T-helper 2 cell treated with Interferon-gamma antibody and Interleukin-4, amounts not matched to agents 100 ng/mL and 5 ng/mL, for 36 hours (primary cell): ENCODE measurements around the gene GTSE1. TPM values are rescaled to one million over a fixed set of nuclear protein-coding genes. Genes with fewer than 3 reads are reported as not detected.

Experiments used
- intact Hi-C: fragments of 100-400 bp; cut with micrococcal nuclease; formaldehyde crosslinking; loops from one replicate; pipeline ENCODE4 v1.15.1; 2023
- total RNA-seq: library from RNA; stranded (reverse); gene quantifications from 2 replicates; pipeline ENCODE4 v1.2.3, GENCODE V29; 2022

Gene GTSE1
- total RNA-seq, 1 donor from 2014 or later: 74.4 TPM

DNA sequence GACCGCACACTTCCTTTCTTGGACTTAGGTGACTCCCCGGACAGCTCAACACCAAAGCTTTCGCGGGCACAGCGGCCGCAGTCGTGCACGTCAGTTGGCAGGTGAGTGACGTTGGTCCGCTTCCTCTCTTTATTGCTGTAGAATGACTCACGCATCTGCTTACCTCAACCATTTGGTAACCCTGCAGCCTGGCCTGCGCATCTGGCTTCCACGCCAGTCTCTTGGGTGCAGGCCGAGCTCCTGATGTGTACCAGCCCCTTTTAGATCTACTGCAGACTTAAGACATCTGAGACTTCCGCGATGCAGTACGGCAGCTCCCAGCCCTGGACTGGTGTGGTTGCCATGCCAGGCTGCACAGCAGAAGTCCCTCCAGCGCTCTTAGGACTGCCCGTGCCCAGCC, 26.5 kb downstream of the GTSE1 start:
- intact Hi-C loops: no loop called here

DNA sequence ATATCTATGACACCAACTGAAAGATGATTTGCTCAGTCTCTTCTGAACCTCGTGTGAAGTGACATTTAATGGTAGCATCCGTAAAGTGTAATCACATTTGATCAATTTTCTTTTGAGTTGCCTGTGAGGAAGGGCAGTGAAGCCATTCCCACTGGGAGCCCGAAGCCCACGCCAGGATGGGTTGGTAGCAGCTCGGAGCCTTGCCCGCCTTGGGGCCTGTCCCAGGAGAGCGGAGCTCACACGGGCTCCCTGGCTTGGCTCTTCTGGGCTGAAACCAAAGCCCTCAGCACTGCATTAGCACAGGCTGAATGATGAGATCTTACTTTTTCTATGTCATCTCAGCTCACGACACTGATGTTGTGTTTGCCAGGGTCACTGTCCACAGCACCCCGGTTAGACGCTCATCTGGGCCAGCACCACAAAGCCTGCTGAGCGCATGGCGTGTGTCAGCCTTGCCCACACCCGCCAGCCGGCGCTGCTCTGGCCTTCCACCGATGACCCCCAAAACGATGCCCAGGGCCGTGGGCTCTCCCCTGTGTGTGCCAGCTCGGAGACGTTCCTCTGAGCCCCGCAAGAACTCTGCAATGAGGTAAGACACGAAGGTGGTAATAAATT, 29.5 kb downstream of the GTSE1 start:
- intact Hi-C loops: no loop called here

DNA sequence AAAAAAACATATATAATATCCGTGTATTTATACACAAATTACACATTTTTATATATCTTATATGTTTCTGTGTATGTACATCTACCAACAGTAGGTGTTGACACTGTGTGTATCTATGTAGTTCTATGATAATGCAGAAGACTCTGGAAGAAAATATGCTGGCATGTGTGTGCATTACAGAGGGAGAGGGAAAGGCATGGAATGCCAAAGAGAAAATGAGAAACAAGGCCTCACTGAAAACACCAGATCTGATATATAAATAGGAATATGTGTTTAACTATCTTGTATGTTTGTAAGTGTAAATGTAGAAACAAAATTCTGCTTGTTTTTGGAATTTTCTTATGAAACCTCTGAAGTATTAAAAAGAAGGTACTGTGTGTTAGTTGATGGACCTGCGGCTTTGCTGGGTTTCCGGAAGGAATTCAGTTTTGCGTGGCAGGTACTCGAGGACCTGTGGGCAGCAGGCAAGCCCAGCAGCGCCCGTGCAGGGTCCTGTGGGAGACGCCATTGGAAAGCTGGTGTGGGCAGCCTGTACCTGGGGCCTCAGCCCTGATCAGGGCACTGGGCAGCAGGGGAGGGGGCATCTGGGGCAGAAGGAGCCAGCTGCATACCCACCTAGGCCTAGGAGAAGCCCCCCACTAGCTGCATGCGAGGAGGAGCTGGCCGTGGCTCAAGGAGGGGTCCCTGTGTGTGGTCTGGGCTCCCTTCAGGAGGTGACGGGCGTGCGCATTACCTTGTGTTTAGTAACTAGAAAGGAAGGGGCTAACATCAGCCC, 31.2 kb downstream of the GTSE1 start:
- intact Hi-C loops: no loop called here

DNA sequence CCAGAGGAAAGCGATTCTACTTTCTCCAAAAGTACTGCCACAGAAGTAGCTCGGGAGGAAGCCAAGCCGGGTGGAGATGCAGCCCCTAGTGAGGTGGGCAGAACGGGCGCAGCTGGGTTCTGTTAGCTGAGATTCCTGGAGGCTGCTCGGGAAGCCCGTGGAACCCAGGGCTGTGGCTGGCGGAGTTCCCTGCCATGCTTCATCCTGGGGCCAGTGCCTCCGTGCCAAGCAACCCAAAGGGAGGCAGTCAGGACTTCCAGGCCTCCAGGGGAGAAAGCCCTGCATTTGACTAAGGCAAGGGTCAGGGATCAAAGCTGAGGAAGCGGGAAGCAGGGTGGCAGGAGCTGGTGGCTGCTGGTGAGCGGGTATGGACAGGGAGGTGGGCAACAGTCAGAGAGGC, 32.1 kb downstream of the GTSE1 start:
- intact Hi-C loops: no loop called here

DNA sequence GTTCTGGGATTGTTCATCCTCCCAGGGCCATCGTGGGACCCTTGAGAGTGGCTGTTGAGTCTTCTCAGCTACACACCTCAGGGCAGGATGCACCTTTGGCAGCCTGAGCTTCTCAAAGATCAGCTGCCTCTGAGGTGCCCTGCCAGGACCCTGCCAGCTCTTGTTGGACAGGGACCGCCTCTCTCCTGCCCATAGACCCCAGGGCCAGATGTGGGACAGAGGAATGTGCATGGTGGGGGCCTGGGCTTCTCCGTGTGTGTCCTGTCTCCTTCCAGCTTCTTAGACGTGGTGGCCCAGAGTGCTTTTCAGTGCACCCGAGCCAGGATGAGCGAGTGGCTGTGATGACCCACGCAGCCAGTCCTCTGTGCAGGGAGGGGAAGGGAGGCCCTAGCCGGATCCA, 32.9 kb downstream of the GTSE1 start:
- intact Hi-C loops: no loop called here

DNA sequence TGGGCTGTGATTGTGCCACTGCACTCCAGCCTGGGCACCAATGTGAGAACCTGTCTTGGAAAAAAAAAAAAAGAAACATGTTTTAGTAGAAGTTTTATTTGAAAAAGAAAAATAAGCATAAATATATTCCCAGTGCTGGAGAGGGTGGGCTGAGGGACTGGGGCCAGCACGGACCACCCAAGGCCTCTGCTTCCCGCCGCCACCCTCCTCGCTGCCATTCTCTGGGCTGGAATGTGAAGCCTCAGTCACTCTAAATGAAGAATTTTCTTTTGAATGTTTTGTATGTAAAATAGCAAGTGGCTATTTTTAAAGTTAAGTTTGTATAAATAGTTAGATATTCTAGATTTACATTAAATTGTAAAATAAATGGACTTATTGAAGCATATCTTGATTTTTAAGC, 33.8 kb downstream of the GTSE1 start:
- intact Hi-C loops: no loop called here

DNA sequence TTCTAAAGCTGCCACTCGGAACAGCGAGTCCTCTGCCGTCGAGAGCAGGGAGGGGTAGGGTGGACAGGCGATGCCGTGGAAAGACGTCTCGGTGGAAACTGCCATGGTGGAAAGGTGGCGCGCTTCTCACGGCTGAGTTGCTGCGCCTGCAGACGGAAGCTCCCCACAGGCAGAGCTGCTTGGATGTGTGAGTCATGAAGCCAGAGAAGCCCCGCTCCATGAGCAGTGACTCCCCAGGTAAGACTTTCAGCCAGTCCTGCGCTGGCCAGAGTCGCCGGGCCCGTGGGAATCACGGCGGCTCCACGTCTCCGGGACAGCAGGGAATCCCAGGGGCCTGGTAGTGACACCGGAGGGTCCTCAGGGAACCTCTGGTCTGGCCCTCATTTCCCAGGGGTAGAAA, 34.8 kb downstream of the GTSE1 start:
- intact Hi-C loops: no loop called here

DNA sequence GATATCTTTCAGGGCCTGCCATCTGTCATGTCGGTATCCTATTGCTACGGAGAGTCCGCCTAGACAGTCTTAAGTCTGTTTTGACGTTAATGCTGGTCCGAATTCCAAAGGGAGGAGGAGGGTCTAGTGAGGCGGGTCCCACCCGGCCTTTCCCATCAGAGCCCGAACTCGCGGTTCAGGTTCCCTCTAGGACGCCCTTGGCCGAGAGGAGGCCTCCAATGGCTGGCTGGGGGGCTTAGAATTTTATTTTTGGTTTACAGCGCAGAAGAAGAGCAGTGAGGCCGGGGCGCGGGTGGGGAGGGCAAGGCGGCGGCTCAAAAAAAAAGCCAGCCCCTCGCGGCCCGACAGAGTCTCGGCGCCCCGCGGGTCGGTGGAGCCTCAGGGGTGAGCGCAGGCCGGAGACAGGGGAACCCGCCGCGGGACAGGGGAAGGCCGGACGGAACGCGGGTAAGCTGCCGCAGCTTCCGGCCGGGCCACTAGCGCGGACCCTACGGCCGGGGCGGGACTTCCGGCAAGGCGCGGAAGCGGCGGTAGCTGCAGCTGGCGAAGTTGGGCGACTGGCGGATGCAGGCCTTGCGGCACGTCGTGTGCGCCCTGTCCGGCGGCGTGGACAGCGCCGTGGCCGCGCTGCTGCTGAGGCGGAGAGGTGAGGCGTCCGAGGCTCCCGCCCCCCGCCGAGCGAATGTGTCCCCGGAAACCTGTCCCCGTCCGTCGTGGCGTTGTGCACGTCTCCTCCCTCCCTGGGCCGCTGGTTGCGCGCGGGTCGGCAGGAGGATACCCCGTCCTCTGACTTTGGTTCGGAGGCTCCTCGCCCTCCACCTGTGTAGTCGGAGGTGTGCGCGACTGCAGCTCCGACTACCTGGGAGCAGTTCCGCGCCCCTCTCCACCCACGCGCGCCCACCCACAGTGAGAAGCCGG, 38.8 kb downstream of the GTSE1 start, which contains the start of gene TRMU:
TRMU (plus strand) TSS at position 514 of the 918 bp plus-strand sequence; CDS start at position 565, 51 bp downstream.
- intact Hi-C loops: loop anchor here (1.0 kb wide), 1 partner anchor 39 kb away; the partner anchor contains the start of gene GTSE1

DNA sequence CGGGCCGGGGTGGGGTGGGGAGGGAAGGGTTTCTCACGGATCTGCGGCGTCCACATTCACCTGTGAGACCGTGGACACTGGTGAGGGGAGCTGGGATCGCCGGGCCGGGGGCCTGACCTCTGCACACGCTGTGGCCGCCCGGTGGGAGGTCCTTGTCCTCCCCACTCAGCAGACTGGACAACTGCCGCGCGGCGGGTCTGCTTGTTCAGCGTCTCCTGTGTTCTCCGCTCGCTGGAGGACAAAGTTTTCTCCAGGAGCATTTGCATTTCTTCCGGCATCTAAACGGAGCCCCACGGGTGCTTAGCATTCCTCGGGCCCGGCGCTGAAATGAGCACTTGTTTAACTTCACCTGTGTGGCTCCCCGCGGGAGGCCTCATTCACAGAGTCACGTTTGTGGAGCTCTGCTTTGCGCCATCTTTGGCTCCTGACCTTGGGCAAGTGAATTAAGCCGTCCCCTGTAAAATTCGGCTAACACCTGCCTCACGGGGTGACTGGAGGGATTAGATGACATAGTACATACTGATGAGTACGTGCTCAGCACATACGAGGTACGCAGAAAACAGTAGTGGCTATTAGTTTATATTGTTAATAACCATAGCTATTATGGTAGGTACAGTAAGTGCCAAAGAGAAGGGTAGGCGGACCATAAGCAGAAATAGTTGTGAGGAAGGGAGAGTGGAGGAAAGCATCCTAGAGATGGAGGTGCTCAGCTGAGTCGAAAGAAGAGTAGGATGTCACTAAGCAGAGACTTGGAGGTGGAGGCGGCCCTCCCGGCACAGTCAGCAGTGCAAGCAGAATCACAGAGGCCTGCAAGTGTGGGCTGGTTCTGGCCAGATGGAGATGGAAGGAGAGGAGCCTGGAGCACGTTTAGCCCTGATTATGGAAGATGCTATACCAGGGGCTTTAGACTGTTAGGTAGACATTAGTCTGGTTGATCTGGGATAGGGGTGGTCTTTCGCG, 39.7 kb downstream of the GTSE1 start:
- intact Hi-C loops: no loop called here

DNA sequence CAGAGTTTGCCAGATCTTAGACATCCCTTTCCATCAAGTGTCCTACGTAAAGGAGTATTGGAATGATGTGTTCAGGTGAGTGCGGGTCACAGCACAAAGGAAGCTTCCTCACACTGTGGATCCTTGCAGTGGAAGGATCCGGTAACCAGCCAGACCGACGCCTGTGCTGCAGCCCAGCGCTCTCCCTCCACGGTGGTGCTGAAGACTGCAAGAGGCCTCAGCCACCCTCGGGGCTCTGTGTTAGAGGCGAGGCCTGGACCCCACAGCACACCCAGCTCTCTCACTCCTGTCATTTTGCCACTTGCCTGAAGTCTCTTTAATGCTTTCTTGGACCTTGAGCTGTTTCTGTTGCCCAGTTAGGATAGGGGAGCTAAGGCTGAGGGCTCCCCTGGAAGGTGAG, 41.2 kb downstream of the GTSE1 start:
- intact Hi-C loops: no loop called here

DNA sequence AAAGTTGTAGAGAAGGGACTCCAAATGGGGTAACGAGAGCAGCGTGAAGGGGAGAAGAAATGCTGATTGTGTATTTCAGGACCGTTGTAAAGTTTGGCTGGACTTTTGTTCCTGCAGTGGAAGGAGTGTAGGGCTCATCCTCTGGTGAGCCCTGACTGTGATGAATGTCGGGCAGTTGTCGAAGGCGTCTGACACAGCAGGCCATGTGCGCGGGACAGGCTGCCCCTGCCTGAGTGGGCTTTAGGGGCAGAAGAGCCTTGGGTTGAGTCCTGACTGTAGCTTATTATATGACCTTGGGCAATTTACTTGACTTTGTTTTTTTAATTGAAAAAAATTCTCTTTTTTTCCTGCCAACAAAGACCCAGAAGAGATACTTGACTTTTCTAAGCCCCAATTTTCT, 42.0 kb downstream of the GTSE1 start:
- intact Hi-C loops: no loop called here

DNA sequence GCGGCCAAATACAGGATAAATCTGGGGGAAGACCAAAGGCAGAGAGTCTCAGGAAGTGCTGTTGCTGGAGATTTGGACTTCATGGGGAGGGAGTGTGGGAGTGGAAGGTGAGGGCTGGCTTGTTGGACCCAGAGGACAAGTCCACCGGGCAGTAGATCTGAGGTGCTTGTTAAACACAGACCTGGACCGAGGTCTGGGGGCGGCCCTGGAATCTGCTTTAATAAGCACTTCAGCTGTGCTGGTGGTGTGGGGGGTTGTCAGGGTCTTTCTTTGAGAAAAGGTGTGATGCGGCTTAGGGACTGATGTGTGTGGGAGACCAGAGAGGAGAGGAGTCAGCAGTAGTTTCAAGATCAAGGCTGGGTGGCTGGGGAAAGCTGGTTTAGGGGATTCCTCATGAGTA, 43.3 kb downstream of the GTSE1 start:
- intact Hi-C loops: no loop called here

DNA sequence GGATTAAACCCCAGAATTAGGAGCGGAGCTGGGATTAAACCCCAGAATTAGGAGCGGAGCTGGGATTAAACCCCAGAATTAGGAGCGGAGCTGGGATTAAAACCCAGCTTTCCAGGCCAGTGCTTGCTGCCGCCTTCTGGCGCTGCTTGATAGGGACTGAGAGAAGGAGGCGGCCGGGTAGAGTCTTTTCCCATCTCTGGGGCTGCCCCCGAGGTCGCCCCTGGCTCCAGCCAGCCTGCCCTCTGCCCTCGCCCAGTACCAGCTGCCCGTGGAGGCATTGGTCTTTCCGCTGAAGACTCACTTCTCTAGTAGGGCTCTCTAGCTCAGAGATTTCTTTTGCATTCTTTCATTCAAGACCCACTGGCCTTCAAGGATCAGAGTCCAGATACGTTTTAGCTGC, 44.0 kb downstream of the GTSE1 start:
- intact Hi-C loops: no loop called here

DNA sequence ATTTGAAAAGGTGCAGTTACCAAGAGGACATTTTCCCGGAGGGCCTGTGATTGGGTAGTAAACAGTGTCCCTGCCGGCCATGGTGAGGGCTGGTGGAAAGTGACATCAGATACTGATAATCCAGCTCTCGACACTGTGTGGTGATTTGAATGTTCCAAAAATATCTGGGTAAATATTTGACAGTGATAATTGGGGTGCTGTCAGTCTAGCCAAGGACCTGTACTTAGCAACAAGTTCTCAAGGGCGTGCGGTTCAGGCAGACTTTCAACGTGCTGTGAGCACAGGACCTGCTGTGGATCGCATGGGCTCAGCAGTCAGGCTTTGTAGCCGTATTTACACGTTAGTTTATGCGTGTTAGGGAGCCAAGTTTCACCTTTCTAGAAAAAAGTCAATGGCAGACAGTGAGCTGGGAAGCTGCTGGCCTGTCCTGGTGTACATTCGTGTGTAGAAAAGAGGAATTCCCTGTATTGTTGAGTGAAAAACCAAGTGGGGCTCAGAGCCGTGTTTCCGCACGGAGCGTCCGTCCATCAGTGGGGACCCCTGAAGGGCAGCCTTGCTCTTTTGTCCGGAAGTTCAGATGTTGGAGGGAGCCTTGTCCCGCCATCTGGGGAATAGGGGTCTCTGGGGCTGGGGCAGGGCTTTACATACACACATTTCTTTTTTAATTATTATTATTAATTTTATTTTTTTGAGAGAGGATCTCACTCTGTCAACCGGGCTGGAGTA, 50.2 kb downstream of the GTSE1 start:
- intact Hi-C loops: no loop called here

DNA sequence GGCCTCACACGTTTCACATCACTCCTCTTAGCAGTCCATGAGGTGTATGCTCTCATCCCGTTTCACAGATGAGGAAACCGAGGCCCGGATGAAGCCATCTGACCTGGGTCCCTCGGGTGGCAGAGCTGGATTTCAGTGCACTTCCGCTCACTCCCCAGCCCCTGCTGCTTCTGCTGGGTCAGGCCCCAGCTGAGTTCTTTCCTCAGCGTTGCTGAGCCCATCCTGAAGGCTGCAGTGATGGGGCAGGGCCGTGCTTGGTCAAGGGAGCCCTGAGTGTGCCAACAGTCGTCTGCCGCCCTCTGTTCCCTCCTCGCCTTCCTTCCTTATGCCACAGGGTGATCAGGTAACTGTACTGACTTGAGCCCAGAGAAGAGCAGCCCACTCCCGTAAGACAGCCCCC, 51.0 kb downstream of the GTSE1 start:
- intact Hi-C loops: no loop called here

DNA sequence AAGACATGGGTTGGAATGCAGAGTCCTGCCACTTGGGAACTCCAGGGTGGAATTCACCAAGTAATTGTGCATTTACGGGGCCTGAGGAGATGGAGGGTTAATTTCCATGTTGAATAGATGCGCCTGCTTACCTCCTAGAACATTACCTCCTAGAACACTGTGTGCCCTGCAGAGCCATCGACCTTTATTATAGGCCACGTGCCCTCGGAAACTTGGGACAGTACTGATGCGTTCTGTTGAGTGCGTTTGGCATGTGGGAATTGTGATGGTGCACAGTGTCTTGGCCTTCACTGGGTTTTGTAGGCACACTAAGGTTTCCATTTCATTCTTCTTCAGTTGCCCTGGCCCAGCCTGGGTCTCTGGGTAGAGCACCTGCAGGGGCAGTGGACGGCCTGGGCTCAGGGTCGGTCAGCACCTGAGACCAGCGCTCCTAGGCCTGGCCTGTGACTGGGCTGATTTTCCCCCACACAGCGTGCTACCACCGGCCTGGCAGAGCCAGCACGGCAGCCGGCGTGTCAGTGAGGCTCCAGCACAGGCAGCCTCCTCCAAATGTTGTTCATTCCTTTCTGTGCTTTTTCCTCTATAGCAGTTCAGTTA, 51.5 kb downstream of the GTSE1 start:
- intact Hi-C loops: no loop called here

DNA sequence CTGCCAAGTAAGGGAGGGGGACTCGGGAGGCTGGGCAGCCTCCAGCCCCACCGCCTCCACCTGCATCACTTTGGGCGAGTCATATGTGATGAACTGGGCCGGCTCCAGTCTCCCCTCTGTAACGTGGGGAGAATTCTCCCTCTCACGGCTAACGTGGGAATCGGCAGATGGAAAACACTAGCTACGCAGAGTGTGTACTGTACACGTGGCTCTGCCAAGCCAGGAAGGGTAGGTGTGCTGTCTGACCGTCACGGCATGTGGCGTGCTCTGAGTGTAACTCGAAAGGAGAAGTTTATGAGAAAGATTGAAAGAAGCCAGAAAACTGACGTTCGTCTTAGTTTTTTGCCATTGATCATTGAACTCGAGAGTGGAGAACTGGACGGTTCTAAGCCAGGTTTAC, 52.6 kb downstream of the GTSE1 start:
- intact Hi-C loops: no loop called here

DNA sequence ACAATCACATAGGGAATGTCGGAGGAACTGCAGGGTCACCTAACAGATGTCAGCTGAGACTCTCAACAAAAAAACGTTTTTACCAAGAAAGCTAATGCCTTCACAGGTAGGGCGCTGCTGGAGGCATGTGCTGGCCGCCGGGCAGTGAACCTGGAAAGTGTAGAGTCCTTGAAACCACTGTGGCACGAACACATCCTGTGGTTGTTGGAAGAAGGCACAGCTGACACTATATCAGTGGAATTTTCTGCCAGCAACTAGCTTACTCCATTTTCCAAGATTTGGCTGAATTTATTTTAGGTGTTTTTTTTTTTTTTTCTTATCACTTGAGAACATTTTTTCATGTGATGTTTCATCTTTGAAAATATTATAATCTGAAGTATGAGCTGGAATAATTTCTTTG, 53.0 kb downstream of the GTSE1 start:
- intact Hi-C loops: no loop called here

DNA sequence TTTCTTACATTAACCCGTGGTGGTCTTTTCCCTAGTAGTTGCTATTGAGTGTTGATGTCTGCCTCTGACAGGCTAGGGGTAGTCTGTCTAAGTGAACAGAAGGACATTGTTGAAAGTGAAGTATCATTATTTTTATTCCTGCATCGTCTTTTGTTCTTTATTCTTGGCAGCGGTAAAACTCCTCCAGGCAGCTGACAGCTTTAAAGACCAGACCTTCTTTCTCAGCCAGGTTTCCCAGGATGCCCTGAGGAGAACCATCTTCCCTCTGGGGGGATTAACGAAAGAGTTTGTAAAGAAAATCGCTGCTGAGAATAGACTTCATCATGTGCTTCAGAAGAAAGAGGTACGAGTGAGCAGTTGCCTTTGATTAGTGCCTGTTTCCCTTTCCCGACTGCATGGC, 53.5 kb downstream of the GTSE1 start:
- intact Hi-C loops: no loop called here

DNA sequence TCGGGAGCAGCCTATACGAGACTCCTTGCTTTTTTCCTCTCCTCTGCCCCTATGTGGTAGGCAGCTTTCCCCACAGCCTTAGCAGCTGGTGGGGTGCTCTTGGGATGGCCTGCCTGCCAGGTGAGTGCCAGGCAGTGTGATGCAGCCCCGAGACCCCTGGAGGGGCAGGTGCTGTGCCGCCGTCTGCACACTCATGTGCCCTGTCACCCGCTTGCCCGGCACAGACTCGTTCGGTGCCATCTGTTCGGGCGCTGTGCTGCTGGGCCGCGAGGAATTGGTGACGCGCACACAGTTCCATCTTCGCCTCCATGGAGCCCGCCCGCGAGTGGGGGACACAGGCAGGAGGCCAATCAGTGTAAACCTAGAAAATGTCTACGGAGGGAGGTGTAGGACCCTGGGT, 54.0 kb downstream of the GTSE1 start:
- intact Hi-C loops: no loop called here
